GM12873 (cell line): ENCODE measurements around the gene TWIST1.

Source experiments
- TF ChIP-seq, protein P1 (sequence below): IDR thresholded peaks from 2 replicates; pipeline ENCODE4 v1.5.1; 2012; ENCODE audit warnings: low read depth, mild to moderate bottlenecking, moderate library complexity, low read length, control low read depth; ENCODE audit not compliant: insufficient read depth; ENCODE audit errors: missing control alignments

The TWIST1 gene

GRCh38 chr7:19107081-19107355 is 10.4 kb downstream of the TWIST1 start:
- TF ChIP-seq, protein P1, sequence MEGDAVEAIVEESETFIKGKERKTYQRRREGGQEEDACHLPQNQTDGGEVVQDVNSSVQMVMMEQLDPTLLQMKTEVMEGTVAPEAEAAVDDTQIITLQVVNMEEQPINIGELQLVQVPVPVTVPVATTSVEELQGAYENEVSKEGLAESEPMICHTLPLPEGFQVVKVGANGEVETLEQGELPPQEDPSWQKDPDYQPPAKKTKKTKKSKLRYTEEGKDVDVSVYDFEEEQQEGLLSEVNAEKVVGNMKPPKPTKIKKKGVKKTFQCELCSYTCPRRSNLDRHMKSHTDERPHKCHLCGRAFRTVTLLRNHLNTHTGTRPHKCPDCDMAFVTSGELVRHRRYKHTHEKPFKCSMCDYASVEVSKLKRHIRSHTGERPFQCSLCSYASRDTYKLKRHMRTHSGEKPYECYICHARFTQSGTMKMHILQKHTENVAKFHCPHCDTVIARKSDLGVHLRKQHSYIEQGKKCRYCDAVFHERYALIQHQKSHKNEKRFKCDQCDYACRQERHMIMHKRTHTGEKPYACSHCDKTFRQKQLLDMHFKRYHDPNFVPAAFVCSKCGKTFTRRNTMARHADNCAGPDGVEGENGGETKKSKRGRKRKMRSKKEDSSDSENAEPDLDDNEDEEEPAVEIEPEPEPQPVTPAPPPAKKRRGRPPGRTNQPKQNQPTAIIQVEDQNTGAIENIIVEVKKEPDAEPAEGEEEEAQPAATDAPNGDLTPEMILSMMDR, result no peak

DNA sequence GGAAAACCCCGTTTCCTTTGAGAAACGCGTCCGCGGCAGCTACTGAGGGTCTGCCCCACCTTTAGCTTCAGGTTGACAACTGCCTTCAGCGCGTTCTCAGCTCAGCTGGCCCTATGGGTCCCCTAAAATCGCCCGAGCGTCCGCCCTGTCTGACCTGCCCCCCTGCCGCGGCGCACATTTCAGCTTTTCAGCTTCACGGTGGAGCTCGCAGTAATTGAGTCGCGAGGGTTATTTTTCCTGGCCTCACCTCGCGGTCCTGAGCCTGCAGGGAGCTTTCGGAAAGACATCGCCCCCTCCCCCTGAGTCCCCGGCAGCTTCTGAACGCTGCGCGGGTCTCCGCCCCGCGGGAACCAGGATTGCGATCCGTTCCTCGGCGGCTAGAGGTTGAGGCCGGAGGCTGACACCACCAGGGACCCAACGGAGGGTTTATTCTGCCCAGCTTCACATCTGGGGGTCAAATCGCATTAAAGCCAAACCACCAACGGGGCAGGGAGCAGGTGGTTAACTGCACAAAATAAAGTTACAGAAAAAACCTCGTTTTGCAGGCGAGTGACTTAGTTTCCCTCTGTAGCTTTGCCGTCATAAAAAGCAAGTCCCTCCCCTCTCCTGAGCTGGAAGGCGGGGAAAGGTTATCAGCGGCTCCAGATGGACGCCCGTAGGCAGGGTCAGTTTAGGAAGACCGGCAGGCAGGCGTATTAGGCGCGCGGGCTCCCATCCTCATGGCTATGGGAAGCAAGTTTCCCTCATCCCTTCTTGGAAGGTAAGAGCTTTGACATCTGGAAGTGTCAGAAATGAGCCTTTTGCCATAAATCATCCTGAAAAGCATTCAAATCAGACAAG is 11.0 kb downstream of the TWIST1 start:
- TF ChIP-seq, protein P1, result no peak

DNA sequence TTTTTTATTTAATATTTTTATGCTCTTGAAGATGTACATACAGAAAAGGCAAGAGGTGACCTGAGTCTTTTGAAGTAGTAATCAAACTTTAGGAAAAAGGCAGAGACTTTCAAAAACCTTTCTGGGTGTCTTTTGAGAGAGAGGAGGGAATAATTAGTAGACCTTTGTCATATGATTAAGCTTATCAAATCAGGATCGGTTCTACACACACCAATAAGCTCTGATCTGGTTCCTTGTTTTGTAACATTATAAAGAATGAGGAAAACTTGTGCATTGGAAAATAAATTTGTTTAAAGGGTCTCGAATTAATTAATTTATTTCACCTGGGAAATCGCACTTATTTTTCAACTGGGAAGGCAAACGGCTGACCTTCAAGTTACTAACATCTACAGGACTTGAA is 11.9 kb downstream of the TWIST1 start:
- TF ChIP-seq, protein P1, result no peak

GRCh38 chr7:19104811-19105210 is 12.6 kb downstream of the TWIST1 start:
- TF ChIP-seq, protein P1, result no peak

- TF ChIP-seq, protein P1, result no peak
These were observed 14.6 kb downstream of the TWIST1 start for GRCh38 chr7:19102884-19103283.

DNA sequence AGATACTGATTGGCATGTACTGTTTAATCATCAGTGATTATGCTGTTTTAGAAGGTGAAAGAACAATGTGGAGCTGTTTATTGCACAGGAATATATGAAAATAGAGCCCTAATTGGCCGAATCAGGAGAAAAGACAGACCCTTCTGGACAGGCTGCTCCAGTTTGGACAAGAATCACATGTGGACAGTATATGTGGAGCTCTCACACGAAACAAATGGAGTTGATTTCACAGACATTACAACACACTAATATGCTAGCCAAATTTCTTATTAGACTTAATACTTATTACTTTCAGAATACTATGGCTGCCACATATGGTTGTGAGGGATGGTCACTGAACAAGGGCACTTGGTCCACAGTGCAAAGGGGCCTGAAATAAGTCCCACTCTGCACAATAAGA is 15.5 kb downstream of the TWIST1 start:
- TF ChIP-seq, protein P1, result no peak

GRCh38 chr7:19101472-19101871 is 16.0 kb downstream of the TWIST1 start:
- TF ChIP-seq, protein P1, result no peak
